Raji (cell line): ENCODE data around the gene ENO3.

Experiments
- POLR2A ChIP-seq: IDR thresholded peaks from 2 replicates; pipeline ENCODE4 v1.6.1; 2011; ENCODE audit warnings: low read depth, low read length, control low read depth; ENCODE audit not compliant: insufficient read depth

ENO3 gene

DNA sequence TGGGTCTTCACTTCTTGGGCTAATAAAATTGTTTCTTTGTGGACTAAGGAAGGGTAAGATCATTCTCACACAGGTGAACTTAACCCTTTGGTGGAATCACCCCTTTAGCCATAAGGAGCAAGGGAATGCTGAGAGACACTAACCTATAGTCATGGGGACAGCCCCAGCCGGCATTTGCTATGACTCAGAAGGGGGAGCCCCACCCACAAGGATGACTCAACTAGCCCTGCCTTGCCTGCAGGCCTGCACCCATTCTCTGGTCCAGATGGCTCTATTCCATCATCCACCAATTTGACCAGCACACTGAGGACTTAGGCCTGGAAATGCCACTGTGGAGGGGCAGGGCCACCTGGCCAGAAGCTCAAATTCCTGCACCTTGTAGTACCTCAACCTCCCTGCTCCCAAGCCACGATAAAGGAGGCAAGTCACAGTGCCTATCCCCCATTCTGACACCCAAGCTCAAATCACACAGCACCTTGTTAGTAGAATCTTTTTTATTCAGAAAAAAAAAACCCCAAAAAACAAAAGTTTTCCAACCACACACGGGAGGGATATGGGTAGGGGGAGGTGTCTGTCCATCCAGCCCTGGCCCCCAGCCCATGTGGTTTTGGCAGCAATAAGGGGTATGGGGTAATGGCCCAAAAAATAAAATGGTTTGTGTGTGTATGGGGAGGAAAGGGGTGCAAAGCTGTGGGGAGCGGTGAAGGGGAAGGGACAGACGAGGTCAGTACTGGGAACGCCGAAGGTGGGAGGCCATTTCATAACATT lies 5.6 kb upstream of the ENO3 start:
- TF ChIP-seq POLR2A, result peak; percentile 59

DNA sequence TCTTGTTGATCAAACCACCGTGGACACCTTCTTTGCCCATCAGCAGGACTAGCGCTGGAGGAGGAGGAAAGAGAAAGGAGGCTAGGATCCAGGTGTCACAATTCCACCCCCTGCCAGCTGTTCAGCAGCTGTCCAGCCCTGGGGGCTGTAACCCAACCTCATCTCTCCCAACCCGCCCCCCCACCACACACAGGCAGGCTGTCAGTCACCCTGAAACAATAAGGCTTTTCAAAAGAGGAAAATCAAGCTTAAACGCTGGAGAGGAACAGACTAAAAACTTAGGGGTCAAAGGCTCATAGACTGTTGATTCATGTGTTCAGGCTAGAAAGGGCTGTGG lies 5.0 kb upstream of the ENO3 start:
- no peak for TF ChIP-seq POLR2A

DNA sequence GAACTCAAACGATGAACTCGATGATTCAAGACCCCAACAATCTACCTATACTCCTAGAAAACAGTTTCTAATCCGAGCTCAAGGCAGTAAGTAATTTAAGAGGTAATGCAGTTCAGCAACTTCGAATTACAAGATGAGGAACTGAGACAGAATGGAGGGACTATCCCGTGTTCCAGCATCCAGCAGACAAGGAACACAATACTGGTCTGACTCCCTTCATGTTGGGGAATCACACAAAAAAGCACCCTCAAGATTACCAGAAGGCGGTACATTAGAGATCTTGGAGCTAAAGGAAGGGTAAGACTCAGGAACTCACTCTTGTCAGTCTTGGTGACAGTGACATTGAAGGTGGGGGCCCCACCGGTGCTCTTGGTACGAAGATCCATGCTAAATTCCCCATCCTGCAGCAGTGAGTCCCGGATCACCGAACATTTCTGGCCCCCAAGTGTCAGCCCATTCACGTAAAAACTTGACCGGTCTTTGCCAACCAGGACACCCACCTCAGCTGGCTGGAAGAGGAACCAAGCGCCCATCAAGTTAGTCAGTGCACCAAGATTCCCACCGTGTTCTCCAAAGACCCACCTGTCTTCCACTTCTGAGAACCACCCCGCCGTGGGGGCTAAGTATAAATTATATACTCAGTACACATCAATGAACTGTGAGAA lies 4.5 kb upstream of the ENO3 start:
- TF ChIP-seq POLR2A, result no peak

DNA sequence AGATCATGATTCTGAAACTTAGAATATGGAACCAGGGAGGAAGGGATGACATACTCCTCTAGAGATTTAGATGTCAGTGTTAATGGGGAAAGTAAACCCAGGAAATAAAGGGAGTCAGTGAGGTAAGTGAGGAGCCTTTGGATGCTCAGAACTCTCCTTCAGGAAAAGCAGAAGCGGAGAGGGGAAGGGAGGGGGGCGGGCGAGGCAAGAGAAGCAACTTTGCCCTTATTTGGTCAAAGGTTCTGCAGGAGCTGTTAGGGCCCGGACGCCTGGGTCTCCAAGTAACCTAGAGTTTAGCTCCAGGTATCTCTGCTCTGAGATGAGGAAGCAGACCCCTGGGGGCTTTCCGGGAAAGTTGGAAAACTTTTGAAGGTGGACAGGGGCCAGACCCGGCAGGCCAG lies 3.9 kb upstream of the ENO3 start:
- no peak for TF ChIP-seq POLR2A

DNA sequence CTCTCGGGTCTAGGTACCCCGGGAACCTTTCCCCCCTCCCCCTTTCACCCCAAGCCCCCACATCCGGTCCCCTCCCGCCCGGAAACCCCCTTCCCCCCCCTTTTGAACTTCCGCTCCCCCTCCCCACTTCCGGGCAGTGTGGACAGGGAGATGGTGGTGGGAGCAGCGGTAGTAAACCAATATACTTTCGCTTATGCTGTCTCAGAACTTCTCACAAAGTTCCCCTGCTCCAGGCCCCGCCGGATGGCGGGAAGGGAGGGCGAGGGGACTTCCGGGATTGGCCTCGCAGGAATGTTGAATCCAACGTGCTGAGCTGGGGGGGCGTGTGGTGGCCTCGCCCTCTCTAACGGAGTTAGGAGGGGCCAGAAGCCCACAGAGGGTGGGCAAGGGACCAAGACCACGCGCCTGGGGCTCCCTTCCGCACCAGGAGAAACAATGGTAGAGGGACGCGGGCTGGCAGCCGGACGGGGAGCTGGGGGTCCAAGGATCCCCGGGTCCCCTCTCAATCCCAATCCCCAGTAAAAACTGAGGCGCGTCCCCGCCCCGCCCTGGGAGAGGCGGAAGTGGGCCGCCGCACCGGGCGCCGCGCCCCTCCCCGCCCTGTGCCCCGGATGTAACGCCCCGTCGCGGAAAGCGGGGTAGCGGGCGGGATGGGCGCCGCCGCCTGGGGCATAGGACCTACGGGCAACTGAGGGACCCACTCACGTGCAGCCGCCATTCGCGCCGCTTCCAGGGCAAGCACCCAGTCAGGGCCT lies 3.3 kb upstream of the ENO3 start:
- TF ChIP-seq POLR2A, result peak; percentile 1; the same call in 1 of the 2 replicates

DNA sequence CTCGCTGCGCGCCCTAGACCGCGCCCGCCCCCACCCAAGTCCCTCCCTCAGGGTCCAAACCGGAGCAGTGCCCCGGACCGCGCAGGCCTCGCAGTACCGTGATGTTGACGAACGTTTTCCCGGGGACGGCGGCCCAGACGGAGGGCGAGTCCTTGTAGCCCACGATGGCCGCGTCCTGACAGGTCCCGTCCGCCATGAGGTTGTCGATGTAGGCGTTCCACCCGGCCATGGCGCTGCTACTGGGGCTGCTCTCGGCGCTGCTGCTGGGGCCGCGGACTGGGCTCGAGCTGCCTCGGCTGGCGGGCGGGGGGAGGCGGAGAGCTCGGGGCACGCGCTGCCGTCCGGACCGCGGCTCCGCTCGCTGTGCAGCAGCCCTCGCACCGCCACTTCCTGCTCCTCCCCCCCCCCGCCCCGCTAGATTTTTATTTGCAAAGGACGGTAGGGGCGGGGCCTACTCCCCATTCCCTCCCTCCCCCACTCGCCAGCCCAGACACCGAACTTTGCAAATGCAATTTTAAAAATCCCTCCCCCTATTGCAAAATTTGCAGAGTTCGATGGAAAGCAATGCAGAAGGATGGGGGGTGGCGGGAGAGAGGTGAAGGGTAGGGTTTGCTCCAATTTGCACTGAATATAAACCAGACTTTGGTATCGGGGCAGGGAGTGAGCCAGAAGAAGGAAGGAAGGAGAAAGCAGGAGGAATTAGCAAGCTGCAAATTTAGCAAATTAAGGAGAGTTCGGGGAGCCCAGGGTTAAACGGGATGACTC lies 2.6 kb upstream of the ENO3 start, which contains the start of gene PFN1:
PFN1 (minus strand) TSS at position 365 of the 765 bp plus-strand sequence; CDS start at position 229, 136 bp downstream.
- peak; percentile 92 for TF ChIP-seq POLR2A

DNA sequence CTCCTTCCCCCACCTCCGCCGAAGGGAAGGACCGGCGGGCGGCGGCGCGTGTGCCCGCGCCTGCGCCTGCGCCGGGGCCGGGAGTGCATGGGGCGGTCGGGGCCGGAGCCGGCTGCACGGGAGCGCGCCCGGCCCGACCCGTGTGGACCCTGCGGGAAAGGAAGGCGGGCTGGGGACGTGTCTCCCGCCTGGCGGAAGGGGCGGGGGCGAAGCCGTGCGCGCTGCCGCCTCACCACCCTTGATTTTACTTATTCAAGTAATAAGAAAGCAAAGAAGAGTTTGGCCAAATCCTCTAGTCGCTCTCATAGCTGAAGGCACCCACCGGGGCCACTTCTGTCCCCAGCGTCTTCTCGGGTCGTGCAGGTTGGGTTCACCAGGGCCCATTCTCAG lies 2.0 kb upstream of the ENO3 start:
- TF ChIP-seq POLR2A, result peak; percentile 16

DNA sequence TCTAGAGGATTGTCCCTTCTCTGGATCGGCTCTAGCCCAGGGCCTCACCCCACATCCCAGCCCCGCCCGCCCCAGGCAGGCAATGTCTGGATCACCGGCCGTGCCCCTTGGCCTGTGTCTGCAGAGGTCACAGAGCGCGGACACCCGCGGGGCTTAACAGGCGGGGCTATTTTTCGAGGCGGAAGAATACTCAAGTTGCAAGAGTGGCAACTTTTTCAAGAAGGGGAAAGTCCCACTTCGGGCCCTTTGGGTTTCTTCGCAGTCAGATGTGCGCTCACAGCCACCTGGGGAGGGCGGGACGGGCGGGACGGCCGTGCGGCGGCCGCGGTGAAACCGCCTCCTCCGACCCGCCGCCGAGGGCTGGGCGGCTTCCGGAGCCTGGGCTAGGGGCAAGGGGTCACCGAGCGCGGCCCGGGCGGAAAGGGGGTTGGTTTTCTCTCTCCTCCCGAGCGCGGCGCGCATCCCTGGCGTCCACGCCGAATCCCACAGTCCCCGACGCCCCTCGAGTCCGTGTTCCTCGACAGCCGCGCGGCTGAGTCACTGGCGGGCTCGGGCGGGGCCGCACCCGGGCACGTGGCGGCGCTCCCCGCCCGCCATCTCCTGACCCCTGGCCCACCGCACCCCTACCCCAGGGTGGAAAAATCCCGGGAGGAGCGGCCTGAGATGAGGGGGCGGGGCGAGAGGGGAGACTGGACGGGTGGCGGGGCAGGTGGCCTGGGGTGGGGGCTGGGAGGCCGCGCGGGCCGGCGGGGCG lies 1.4 kb upstream of the ENO3 start:
- TF ChIP-seq POLR2A, result peak; percentile 45

DNA sequence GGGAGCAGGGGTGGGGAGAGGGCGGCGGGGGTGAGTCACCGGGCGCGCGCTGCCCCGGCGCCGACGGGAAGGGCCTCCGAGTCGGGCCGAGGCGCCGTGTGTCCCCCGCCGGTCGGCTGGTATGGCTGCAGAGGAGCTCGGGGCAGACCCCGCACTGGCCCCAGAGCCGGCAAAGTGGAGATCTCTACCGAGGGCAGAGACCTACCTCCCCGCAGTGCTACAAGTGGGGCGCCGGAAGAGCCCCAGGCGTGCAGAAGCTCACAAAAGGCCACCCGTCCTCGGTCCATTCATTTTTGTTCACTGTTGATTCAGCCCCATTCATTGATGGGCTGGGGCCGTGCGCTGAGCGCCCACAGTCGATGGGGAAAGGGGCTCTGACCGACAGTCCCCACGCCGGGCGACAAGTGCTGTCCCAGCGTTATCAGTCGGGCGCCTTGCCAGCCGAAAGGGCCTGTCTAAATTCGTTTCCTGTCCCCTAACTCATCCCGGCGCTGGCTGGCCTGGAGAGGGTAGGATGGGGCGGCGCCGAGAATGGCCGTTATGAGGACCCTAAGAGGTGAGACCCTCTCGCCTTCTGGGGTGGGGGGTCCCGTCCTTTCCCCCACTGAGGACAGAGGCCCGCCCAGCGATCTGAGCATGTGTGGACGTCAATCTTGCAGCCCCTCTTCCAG lies 709 bp upstream of the ENO3 start:
- TF ChIP-seq POLR2A, result peak; percentile 62

DNA sequence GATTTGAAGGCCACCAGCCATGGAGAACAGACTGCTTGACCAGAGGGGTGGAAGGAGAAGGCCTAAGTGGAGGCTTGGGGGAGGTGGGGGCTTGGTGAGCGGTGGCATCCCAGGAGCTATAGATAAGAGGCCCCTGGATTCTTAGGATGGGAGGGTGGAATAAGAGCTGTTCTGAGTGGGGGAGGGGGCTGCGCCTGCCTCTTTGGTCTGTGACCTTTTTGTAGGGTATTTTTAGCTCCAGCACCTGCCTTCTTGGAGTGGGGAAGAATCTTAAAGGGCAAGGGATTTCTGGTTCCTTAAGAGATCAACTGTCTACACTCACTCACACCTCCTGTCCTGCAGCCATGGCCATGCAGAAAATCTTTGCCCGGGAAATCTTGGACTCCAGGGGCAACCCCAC lies 567 bp downstream of the ENO3 start:
- no peak for TF ChIP-seq POLR2A

DNA sequence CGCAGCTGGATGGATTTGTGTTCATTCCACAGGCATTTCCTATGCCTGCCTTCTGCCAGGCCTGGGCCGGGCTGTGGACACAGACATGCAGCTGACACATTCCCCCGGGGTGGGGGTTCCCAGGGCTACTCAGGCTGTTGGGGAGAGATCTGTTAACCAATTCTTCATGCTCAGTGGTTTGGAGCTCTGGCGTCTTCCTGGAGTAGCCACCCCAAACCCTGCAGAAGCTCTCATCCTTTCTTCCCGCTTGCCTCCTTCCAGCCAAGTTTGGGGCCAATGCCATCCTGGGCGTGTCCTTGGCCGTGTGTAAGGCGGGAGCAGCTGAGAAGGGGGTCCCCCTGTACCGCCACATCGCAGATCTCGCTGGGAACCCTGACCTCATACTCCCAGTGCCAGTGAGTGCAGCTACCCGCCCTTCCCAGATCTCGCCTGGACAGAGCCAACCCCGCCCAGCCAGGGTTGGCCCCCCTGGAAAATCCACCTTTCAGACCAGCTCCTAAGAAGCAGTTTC lies 2.6 kb downstream of the ENO3 start:
- no peak for TF ChIP-seq POLR2A

DNA sequence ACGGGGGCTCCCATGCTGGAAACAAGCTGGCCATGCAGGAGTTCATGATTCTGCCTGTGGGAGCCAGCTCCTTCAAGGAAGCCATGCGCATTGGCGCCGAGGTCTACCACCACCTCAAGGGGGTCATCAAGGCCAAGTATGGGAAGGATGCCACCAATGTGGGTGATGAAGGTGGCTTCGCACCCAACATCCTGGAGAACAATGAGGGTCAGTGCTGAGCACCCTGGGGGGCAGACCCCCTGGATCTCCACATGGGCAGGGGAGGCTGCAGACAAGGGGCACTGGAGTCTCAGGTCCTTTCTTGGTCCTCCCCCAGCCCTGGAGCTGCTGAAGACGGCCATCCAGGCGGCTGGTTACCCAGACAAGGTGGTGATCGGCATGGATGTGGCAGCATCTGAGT lies 4.2 kb downstream of the ENO3 start:
- TF ChIP-seq POLR2A, result no peak

DNA sequence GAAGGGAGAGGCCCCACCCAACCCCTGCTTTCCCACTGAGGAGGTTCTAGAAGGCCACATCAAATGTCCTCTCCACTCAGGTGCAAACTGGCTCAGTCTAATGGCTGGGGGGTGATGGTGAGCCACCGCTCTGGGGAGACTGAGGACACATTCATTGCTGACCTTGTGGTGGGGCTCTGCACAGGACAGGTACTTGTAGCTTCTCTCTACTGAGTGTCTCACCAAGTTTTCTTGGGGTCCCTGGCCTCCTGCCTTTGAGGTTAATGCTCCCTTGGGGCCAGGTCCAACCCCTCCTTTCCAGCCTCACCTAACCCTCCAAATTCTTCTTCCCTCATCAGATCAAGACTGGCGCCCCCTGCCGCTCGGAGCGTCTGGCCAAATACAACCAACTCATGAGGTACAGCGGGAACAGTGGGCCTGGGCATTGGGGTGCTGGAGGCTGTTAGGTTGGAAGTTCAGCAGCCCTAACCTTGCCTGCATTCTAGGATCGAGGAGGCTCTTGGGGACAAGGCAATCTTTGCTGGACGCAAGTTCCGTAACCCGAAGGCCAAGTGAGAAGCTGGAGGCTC lies 5.7 kb downstream of the ENO3 start:
- no peak for TF ChIP-seq POLR2A
